ENCODE data around the gene CHST12.

Gene CHST12

GRCh38 chr7:2479276-2480069 lies 76.1 kb downstream of the CHST12 start:
- no peak for DNase-seq (ENCODE audit: low read depth in 2 of 2)

- DNase-seq (ENCODE audit: low read depth in 2 of 2): no peak
These were observed 76.6 kb downstream of the CHST12 start for GRCh38 chr7:2480070-2480408.

- no peak for DNase-seq (ENCODE audit: low read depth in 2 of 2)
These were observed 77.8 kb downstream of the CHST12 start for GRCh38 chr7:2481195-2481594.

- DNase-seq (ENCODE audit: low read depth in 2 of 2): no peak
These were observed 79.5 kb downstream of the CHST12 start for GRCh38 chr7:2482725-2483451.

- DNase-seq (ENCODE audit: low read depth in 2 of 2): no peak
These were observed 80.1 kb downstream of the CHST12 start for GRCh38 chr7:2483494-2483893.

- DNase-seq (ENCODE audit: low read depth in 2 of 2): no peak
These were observed 81.5 kb downstream of the CHST12 start for GRCh38 chr7:2484868-2485267.

GRCh38 chr7:2487586-2488271 lies 84.3 kb downstream of the CHST12 start:
- DNase-seq (ENCODE audit: low read depth in 2 of 2): no peak

GRCh38 chr7:2488272-2488645 lies 84.8 kb downstream of the CHST12 start:
- DNase-seq (ENCODE audit: low read depth in 2 of 2): no peak

GRCh38 chr7:2488681-2489080 lies 85.3 kb downstream of the CHST12 start:
- DNase-seq (ENCODE audit: low read depth in 2 of 2): no peak

GRCh38 chr7:2490181-2490651 lies 86.8 kb downstream of the CHST12 start:
- no peak for DNase-seq (ENCODE audit: low read depth in 2 of 2)

GRCh38 chr7:2492038-2492437 lies 88.6 kb downstream of the CHST12 start:
- no peak for DNase-seq (ENCODE audit: low read depth in 2 of 2)

GRCh38 chr7:2493205-2494164 lies 90.1 kb downstream of the CHST12 start:
- no peak for DNase-seq (ENCODE audit: low read depth in 2 of 2)

GRCh38 chr7:2494191-2495130 lies 91.0 kb downstream of the CHST12 start:
- no peak for DNase-seq (ENCODE audit: low read depth in 2 of 2)

GRCh38 chr7:2495418-2496299 lies 92.2 kb downstream of the CHST12 start:
- DNase-seq (ENCODE audit: low read depth in 2 of 2): no peak

- no peak for DNase-seq (ENCODE audit: low read depth in 2 of 2)
These were observed 93.0 kb downstream of the CHST12 start for GRCh38 chr7:2496375-2496774.

GRCh38 chr7:2497065-2497464 lies 93.7 kb downstream of the CHST12 start:
- DNase-seq (ENCODE audit: low read depth in 2 of 2): no peak

- no peak for DNase-seq (ENCODE audit: low read depth in 2 of 2)
These were observed 94.3 kb downstream of the CHST12 start for GRCh38 chr7:2497500-2498336.
